Measurements from ENCODE around the gene FOLR2. TPM values are rescaled to one million over a fixed set of nuclear protein-coding genes. Genes with fewer than 3 reads are reported as not detected.

FOLR2 gene
- total RNA-seq, 6 experiments from 2014 or later: 3.3 to 28.3 (median 8.6) TPM

DNA sequence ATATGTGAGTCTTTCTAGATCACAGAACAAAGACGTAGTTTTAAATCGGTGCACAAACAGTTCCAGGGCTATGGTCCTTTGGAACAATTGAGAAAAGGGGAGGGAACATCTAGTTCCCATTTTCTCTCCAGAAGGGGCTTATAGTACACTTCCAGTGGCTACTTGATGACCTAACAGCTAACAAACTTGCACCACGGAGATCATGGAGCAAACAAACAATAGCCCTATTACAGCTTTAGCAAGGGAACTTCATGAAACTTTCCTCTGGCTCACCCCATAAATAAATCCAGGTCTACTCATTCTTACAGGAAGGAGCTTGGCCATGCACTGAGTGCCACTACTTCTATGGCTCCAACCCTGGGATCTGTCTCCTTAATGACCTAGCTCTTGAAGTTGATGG lies 8.3 kb upstream of the FOLR2 start:
- Histone ChIP-seq H3K4me1 (no peaks in the 10 kb centered on the region), H3K27ac (no peak overlapping the region), H3K4me3 (no peak overlapping the region), H3K27me3 (no peaks in the 10 kb centered on the region), H3K36me3 (no peaks in the 10 kb centered on the region), H3K9me3 (no peaks in the 10 kb centered on the region)
- intact Hi-C loops (cut with DNase I): no loop called here
- no peak for TF ChIP-seq POLR2A (IDR thresholded peaks at IDR 0.05)
- TF ChIP-seq, protein P1, sequence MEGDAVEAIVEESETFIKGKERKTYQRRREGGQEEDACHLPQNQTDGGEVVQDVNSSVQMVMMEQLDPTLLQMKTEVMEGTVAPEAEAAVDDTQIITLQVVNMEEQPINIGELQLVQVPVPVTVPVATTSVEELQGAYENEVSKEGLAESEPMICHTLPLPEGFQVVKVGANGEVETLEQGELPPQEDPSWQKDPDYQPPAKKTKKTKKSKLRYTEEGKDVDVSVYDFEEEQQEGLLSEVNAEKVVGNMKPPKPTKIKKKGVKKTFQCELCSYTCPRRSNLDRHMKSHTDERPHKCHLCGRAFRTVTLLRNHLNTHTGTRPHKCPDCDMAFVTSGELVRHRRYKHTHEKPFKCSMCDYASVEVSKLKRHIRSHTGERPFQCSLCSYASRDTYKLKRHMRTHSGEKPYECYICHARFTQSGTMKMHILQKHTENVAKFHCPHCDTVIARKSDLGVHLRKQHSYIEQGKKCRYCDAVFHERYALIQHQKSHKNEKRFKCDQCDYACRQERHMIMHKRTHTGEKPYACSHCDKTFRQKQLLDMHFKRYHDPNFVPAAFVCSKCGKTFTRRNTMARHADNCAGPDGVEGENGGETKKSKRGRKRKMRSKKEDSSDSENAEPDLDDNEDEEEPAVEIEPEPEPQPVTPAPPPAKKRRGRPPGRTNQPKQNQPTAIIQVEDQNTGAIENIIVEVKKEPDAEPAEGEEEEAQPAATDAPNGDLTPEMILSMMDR (IDR thresholded peaks at IDR 0.05): no peak
- ATAC-seq (peak in 3 of 4 donors; percentile 34 to 48 (median 48)), DNase-seq (no peak)
- no CpG with 5 or more reads among the region's 3 CpGs for WGBS (ENCODE audit: insufficient coverage, low coverage, low lambda C conversion rate, missing lambda C conversion rate)

DNA sequence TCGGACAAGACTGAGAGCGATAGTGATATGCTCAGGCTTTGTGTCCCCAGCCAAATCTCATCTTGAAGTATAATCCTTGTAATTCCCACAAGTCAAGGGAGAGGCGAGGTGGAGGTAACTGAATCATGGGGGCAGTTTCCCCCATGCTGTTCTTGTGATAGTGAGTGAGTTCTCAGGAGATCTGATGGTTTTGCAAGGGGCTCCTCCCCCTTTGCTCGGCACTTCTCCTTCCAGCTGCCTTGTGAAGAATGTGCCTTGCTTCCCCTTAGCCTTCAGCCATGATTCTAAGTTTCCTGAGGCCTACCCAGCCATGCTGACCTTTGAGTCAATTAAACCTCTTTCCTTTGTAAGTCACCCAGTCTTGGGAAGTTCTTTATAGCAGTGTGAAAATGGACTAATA lies 7.5 kb upstream of the FOLR2 start:
- no peak overlapping the region for H3K4me3 ChIP-seq
- no peaks in the 10 kb centered on the region for H3K4me1 ChIP-seq
- peak in 1 of 4 donors; percentile 46 for ATAC-seq
- H3K27me3 ChIP-seq: no peaks in the 10 kb centered on the region
- no peak overlapping the region for H3K27ac ChIP-seq
- WGBS (ENCODE audit: insufficient coverage, low coverage, low lambda C conversion rate, missing lambda C conversion rate): 48% methylated on average over 2 of the region's 4 CpGs
- no peaks in the 10 kb centered on the region for H3K36me3 ChIP-seq
- intact Hi-C loops (cut with DNase I): no loop called here
- TF ChIP-seq POLR2A (IDR thresholded peaks at IDR 0.05): no peak
- TF ChIP-seq, protein P1 (IDR thresholded peaks at IDR 0.05): no peak
- no peaks in the 10 kb centered on the region for H3K9me3 ChIP-seq
- no peak for DNase-seq

DNA sequence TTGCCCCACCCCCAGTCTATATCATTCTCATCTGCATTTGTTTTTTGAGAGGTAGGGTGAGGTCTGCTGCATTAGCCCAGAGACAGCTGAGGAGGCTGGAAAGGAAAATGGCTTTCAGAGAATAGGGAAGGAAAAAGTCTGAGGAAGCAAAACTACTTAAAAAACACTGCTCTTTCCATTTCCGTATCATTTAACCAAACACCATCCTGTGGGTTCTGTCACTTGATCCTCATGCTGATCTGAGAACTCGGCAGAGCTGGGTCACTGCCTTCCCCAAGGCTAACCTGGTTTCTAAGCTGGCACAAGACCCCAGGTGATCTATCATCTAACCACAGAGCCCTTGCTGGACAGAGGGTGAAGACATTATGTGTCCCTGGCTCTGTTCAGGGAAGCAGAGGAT lies 1.2 kb downstream of the FOLR2 start:
- no peak for TF ChIP-seq POLR2A (IDR thresholded peaks at IDR 0.05)
- TF ChIP-seq, protein P1 (IDR thresholded peaks at IDR 0.05): no peak
- intact Hi-C loops (cut with DNase I): no loop called here
- DNase-seq: no peak
- H3K27ac ChIP-seq: no peak overlapping the region
- peak in 3 of 4 donors; percentile 10 to 37 (median 26) for ATAC-seq
- no peaks in the 10 kb centered on the region for H3K27me3 ChIP-seq
- peaks cover 0 to 5% (median 0%) of the 10 kb centered on the region in 4 donors for H3K4me1 ChIP-seq
- no peaks in the 10 kb centered on the region for H3K9me3 ChIP-seq
- no peaks in the 10 kb centered on the region for H3K36me3 ChIP-seq
- peak overlapping the region in 1 of 3 donors; percentile 7 for H3K4me3 ChIP-seq
- WGBS (ENCODE audit: insufficient coverage, low coverage, low lambda C conversion rate, missing lambda C conversion rate): 16% methylated on average over 2 of the region's 2 CpGs

DNA sequence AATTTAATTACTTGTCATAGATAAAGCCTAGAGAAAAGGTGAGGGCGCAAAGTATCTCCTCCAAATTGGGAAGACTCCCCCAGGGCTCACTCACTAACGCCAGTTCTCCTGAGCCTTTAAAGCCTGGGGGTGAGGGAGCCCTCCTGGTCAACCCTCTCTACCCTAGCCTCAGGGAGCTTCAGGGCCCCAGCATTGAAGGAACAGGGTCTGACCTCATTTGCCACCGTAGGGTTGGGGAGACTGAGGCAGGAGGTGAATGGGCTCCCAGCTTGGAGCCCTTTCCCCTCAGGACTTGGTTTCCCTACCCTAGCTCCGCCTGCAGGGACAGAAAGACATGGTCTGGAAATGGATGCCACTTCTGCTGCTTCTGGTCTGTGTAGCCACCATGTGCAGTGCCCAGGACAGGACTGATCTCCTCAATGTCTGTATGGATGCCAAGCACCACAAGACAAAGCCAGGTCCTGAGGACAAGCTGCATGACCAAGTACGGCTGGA lies 1.7 kb downstream of the FOLR2 start:
- intact Hi-C loops (cut with DNase I): no loop called here
- no peaks in the 10 kb centered on the region for H3K9me3 ChIP-seq
- no peak for TF ChIP-seq POLR2A (IDR thresholded peaks at IDR 0.05)
- DNase-seq: no peak
- H3K36me3 ChIP-seq: no peaks in the 10 kb centered on the region
- no peak for ATAC-seq
- H3K27me3 ChIP-seq: no peaks in the 10 kb centered on the region
- no peak overlapping the region for H3K27ac ChIP-seq
- 55% methylated on average over 3 of the region's 5 CpGs for WGBS (ENCODE audit: insufficient coverage, low coverage, low lambda C conversion rate, missing lambda C conversion rate)
- peaks cover 0 to 5% (median 0%) of the 10 kb centered on the region in 4 donors for H3K4me1 ChIP-seq
- H3K4me3 ChIP-seq: peak overlapping the region in 1 of 3 donors; percentile 7

DNA sequence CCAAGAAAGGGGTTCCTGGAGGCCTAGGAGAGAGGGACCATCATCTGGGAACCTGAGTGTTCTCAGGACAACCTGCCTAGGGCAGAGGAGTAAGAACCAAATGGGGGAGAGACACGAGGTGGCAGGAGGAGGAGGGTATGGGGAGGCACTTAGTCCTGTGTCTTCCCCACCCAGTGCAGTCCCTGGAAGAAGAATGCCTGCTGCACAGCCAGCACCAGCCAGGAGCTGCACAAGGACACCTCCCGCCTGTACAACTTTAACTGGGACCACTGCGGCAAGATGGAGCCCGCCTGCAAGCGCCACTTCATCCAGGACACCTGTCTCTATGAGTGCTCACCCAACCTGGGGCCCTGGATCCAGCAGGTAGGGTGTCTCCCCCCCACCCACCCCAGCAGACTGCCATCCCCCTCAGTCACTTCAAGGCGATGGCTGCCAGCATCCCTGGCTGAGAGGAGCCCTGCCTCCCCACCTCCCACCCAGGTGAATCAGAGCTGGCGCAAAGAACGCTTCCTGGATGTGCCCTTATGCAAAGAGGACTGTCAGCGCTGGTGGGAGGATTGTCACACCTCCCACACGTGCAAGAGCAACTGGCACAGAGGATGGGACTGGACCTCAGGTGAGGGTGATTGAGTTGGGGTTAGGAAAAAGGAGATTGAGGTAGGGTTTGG lies 4.2 kb downstream of the FOLR2 start:
- ATAC-seq (no peak), DNase-seq (no peak)
- no peaks in the 10 kb centered on the region for H3K36me3 ChIP-seq
- no peaks in the 10 kb centered on the region for H3K27me3 ChIP-seq
- no peaks in the 10 kb centered on the region for H3K9me3 ChIP-seq
- no peak overlapping the region for H3K27ac ChIP-seq
- no peak for TF ChIP-seq POLR2A (IDR thresholded peaks at IDR 0.05)
- TF ChIP-seq, protein P1 (IDR thresholded peaks at IDR 0.05): no peak
- 87% methylated on average over 4 of the region's 10 CpGs for WGBS (ENCODE audit: insufficient coverage, low coverage, low lambda C conversion rate, missing lambda C conversion rate)
- H3K4me3 ChIP-seq: no peak overlapping the region
- H3K4me1 ChIP-seq: peaks cover 0 to 9% (median 0%) of the 10 kb centered on the region in 4 donors
- intact Hi-C loops (cut with DNase I): no loop called here

All from right lobe of liver (tissue), 6 donors.